GM18520 (cell line): ENCODE measurements around the gene MEIS2.

Experiments used
- ATAC-seq: cut with Tn5 transposase; IDR thresholded peaks from one replicate; pipeline ENCODE4 v1.9.1; 2021; ENCODE audit not compliant: unreplicated experiment

Gene MEIS2

DNA sequence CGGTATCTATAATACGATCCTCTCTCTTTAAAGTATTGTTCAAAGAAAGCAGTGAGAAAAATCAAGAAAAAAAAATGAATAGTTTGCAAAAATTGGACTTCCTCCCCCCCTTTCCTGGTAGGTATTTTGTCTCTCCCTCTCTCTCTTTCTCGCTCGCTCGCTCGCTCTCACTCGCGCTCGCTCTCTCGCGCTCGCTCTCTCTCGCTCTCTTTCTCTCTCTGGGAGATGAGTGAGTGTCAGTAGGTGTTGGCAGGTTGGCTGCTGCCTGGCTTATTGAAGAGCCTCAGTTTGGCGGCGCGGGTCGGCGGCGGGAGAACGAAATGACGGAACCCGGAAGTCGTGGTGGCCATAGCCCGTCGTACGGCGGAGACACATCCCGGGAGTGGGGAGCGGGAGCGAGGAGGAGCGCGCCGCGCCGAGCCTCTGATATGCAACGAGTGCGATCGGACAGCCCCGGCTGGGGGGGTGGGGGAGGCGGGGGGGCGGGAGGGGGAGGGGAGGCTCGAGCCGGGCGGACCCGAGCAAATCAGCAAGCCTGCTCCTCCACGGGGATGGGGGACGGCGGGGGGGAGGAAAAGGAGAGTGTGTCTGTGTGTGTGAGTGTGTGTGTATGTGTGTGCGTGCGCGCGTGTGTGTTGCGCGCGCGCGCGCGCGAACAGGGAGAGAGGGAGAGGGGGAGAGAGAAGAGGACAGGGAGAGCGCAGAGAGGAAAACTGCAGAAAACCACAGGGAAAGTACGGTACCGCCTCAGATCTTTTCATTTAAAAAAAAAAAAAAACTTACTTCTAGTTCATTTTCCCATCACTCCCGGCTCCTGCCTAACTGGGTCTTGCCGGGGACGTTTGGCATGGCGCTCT, at the start of gene MEIS2:
Gene MEIS2, minus strand, starts transcription at position 441 of the 857 bp plus-strand sequence. CDS start 1,083 bp downstream, outside the sequence.
- ATAC-seq, result no peak

DNA sequence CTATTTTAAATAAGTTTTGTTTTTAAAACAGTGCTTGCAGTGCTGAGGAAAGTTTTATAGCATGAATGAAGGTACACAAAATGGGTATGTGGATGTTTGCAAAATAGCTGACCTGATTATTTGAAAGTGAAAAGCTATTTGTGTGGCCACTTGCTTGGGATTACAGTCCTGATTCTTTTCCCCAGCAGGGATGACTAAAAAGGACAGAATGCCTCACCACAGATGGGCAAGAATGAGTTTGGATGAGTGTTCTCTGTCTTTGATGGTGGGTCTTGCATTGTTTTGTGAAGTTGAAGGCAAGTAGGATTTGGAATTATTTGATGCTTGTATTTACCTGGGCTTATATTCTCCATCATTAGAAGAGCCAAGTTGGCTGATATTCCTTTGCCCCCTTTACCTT, 48.8 kb upstream of the MEIS2 start:
- no peak for ATAC-seq

- ATAC-seq, result no peak
Measured at GRCh38 chr15:37148714-37149113, 48.4 kb upstream of the MEIS2 start.

DNA sequence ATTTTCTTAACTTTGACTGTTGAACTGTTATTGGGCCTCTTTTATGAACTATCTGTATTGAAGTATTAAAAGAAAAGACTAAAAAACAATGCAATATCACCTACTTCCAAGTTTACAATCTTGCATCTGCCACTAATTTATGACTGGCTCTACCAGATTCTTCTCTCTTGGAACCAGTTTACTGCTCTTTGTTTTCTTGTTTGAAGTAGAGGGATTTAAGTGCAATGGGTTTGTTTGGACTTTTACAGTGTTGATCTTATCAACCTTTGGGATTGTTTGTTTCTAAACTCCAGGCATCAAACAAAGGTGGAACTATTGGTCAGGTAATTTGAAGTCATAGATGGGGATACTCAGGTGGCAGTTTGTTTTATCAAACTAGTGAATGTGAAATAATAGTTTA, 43.0 kb upstream of the MEIS2 start:
- ATAC-seq, result no peak

DNA sequence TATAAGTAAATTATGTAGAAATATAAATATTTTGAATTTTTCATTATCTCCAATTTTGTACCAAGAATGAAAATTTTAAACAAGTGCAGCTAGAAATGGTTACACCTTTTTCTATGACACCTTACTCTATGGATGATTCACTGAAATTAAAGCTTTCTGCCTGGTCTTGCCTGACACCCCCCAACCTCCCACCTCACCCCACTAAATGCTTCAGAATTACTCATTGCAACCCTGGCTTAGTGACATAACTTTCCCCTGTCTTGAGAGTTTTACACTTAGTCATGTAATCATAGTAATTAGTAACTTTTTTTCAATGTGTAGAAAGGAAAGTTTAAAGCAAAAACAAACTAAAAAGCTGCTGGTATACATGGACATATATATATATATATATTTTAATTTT, 42.0 kb upstream of the MEIS2 start:
- ATAC-seq, result no peak

DNA sequence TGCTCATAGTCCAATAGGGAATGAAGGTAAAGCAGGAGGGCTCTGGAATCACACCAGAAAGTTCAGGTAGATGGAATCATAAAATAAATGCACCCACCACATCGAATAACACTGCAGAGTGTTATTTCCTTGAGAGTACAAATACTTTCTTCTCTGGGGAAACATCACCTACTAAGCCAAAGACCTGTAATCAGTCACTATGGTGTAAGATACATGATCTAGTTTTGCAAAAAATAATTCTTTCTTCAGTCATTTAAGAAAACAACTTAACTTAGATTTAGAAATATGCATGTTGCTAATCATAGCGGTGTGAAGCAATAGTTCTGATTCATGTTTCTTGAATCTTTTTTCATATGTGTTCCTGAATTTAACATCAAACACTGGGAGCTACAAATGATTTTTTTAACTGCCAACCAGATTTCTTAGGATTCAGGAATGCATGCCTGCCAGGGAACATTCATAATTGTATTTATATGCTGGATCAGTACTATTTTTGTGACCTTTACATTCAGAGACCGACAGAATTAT, 40.2 kb upstream of the MEIS2 start:
- ATAC-seq, result no peak

DNA sequence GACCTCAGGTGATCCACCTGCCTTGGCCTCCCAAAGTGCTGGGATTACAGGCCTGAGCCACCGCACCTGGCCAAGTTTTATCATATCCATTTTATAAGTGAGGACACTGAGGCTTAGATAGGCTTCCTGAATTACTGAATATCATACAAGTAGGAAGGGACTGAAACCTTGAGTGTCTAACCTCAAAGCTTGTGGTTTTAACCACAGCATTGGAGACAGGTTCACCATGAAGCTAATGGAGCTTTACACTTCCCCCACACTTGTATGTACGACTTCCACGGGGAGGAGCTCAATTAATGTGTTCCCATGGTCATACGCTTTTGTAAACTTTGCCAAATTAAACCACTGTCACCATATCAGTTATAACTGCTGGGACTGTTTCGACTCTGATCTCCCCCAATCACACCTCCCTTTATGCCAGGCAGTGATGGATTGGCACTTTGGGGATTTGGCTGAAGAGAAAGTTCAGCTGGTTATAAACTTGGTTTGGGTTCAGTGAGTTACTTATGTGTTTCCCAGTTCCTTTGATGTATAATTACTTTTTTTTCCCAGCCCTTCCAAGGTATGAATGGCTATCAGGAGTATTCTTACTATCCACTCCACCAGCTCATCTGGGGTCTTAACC, 38.4 kb upstream of the MEIS2 start:
- no peak for ATAC-seq

GRCh38 chr15:37137221-37137620, 36.9 kb upstream of the MEIS2 start:
- ATAC-seq, result no peak

GRCh38 chr15:37136666-37137065, 36.3 kb upstream of the MEIS2 start:
- ATAC-seq, result no peak

- ATAC-seq, result peak; percentile 53
Measured at GRCh38 chr15:37135225-37135624, 34.9 kb upstream of the MEIS2 start.

GRCh38 chr15:37134699-37135131, 34.4 kb upstream of the MEIS2 start:
- no peak for ATAC-seq

GRCh38 chr15:37134244-37134643, 33.9 kb upstream of the MEIS2 start:
- no peak for ATAC-seq

GRCh38 chr15:37133602-37134001, 33.3 kb upstream of the MEIS2 start:
- no peak for ATAC-seq

DNA sequence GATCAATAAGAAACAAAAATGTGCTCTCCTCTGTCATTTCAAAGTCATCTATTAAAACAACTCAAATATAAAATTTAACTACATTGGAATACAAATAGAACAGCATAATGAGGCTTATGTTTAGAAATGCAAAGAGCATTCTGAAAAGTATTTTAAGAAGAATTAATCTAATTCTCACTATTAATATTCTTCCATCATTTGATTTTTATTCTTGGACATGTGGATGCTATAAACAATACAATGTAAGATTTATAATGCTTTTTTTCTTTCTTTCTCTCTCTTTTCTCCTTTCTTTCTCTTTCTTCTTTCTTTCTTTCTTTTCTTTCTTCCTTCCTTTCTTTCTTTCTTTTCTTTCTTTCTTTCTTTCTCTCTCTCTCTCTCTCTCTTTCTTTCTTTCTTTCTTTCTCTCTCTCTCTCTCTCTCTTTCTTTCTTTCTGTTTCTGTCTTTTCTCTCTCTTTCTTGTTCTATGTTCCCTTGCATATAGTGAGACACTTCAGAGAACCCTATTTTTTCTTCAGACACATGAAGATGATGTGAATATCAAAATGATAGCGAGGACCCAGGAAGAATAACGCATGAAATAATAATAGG, 32.6 kb upstream of the MEIS2 start:
- no peak for ATAC-seq

GRCh38 chr15:37131621-37132020, 31.3 kb upstream of the MEIS2 start:
- ATAC-seq, result no peak

GRCh38 chr15:37130356-37130755, 30.0 kb upstream of the MEIS2 start:
- no peak for ATAC-seq

DNA sequence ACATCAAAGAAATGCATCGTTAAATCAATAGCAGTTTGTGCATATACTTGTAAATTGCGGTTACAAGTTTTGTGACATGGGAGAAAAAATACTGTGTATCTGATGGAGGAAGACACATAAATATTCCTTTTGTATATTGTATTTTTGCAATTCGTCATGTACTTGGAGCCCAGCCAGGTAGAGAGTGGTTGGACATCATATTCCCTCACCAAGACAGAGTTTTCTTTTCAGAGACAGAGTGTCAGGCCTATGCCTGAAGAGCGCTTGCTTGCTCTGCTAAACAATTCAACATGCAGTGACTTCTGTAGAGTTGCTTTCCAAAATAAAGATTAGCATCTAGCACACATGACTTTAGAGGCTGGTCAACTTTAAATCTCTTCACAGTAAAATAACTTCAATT, 24.8 kb upstream of the MEIS2 start:
- no peak for ATAC-seq

GRCh38 chr15:37124331-37124730, 24.0 kb upstream of the MEIS2 start:
- no peak for ATAC-seq

DNA sequence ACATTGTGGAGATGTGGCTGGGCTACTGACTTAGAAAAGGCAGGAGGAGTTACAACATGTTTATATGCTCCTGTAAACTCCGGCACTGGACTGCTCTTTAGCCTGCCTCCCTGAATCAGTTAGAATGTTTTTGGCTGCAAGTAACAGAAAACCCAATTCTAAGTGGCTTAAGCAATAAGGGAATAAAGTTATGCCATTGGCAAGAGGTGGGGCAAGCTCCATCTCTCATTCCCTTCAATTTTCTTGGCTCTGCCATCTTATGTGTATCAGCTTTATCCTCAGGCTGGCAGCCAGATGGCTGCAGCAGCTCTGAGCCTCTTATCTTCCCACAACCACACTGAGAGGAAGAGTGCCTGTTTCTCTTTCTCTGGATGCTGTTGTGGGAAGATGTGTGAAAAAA, 22.4 kb upstream of the MEIS2 start:
- no peak for ATAC-seq

GRCh38 chr15:37121492-37121891, 21.1 kb upstream of the MEIS2 start:
- no peak for ATAC-seq

DNA sequence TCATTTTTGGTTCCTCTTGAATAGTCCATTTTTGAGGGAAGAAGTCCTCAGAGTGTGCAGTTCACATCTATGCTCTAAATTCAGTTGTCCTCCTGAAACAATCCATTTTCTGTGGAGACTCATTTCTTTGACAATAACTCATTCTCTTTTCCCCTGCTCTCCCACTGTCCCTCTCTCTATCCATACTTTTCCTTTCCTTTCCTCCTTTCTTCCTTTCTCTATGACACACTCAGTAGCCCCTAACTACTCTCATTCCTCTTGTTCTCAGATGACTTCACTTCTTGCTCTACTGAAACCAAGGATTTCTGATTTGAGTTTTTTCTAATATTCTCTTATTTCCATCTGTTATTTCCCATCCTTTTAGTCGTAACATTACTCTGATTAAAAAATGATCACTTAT, 16.7 kb upstream of the MEIS2 start:
- no peak for ATAC-seq

DNA sequence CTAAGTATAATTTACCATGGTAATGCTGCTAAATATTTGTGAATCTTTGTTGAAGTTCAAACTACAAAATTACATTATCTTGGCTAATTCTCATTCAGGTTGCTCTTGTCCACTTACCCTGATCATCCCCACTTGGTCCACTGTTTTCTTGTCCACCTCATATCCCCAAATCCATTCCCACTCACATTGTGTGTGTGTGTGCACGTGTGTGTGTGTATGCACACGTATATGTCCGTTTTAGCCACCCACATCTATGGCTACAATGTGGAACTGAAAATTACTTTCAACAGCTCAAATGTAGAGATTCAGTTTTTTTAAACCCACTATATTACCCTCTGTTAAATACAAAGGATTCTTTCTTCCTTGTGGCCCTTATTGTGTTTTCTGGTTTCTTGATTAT, 15.2 kb upstream of the MEIS2 start:
- no peak for ATAC-seq
